Peyer's patch (tissue), 4 donors: ENCODE results near the gene CACUL1.

ENCODE experiments used
- CTCF ChIP-seq, 6 experiments: fragments of 450-650 bp in 4 of 6; fragments of 200-600 bp in 2 of 6; sonication (generic) in 1 of 6; IDR thresholded peaks; one replicate each; pipeline ENCODE4 v1.5.1; 2017 to 2019; ENCODE audit warnings: antibody characterized with exemption in 6 of 6, mild to moderate bottlenecking in 3 of 6, moderate library complexity in 1 of 6
- POLR2A ChIP-seq, 2 donors: fragments of 450-650 bp; IDR thresholded peaks; one replicate each; pipeline ENCODE4 v1.5.1; 2017; ENCODE audit warnings: antibody characterized with exemption in 2 of 2, mild to moderate bottlenecking in 2 of 2, moderate library complexity in 2 of 2

- no peak for TF ChIP-seq CTCF (IDR thresholded peaks at IDR 0.05)
- TF ChIP-seq POLR2A (IDR thresholded peaks at IDR 0.05), result no peak
Measured at GRCh38 chr10:118785551-118785950, 30.8 kb upstream of the CACUL1 start.
